ENCODE data around the gene TLR2. TPM values are rescaled to one million over a fixed set of nuclear protein-coding genes. Genes with fewer than 3 reads are reported as not detected.

TLR2 gene, protein sequence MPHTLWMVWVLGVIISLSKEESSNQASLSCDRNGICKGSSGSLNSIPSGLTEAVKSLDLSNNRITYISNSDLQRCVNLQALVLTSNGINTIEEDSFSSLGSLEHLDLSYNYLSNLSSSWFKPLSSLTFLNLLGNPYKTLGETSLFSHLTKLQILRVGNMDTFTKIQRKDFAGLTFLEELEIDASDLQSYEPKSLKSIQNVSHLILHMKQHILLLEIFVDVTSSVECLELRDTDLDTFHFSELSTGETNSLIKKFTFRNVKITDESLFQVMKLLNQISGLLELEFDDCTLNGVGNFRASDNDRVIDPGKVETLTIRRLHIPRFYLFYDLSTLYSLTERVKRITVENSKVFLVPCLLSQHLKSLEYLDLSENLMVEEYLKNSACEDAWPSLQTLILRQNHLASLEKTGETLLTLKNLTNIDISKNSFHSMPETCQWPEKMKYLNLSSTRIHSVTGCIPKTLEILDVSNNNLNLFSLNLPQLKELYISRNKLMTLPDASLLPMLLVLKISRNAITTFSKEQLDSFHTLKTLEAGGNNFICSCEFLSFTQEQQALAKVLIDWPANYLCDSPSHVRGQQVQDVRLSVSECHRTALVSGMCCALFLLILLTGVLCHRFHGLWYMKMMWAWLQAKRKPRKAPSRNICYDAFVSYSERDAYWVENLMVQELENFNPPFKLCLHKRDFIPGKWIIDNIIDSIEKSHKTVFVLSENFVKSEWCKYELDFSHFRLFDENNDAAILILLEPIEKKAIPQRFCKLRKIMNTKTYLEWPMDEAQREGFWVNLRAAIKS
- total RNA-seq (2014; rRNA removed; shearing (Covaris generic)): 0.35 and 1.0 TPM in 2 replicates

DNA sequence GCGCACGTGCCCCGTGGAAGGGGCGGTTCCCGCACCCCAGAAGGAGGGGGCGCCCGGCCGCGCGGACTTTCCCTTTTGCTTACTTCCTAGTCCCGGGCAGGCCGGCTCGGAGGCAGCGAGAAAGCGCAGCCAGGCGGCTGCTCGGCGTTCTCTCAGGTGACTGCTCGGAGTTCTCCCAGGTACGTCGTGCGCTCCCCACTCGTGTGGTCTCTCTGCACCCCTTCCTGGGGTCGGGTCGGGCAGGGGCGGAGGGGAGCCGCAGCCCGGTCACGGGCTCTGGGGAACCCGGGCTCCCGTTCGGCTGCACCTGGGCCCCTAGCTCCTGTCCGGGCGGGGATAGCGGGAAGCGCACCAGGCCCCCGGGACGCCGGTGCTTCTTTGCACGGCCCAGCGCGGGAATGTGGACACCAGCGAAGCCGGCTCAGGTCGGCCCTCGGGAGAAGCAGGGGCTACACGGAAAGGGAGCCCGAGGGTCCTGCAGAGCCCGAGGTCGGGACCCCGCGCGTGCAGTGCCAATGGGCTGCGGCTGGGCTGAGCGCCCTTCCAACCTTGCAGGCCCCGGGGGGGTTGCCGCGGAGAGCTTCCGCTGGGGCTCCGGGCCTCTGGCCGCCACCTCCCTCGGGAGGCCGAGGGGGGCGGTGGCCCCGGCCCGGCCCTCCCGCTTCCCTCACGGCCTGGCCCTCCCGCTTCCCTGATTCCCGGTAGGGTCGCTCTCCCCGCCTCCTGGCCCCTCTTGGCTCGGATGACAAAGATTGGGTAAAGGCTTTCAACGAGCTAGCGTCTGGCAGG is at the start of gene TLR2:
Gene TLR2, plus strand, starts transcription at position 99 of the 789 bp plus-strand sequence. CDS start 18,628 bp downstream, outside the sequence.
- DNase-seq: peak; percentile 85
- Histone ChIP-seq H3K27me3 (ENCODE audit: control insufficient read depth, insufficient read depth, low read length) (peaks cover 40% of the 10 kb centered on the region), H3K36me3 (replicated peaks; ENCODE audit: control insufficient read depth, insufficient read depth, low read length) (no peaks in the 10 kb centered on the region), H3K4me3 (ENCODE audit: insufficient read depth, low read depth, low read length) (peak within 1 kb of the TSS; percentile 65)

DNA sequence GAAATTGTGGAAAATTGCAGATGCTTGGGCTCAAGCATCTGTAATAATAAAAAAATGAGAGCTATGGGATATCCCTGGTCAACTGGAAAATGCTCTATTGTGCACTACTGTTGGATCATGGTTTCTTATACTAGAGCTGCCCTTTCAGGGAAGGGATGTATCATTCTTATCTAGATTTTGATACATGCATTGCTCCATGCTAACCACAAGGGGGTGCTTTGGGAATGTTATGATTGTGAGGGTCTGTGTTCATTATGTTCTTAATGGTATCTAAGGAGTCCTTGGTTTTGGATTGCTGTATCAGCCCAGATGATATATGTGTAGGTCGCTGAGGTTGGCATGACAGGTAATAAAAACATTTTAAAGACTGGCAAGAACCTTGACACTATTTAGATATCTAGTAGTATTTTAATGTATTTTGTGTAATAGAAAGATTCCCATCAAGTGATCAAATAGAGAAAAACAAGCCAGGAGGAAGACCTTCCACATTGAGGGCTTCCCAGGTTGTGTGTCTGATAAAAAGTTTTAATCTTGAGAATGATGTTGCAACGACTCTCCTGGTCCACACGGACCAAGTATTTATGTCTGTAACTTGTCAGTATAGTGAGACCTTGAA is 49.2 kb upstream of the TLR2 start:
- H3K4me3 ChIP-seq (ENCODE audit: insufficient read depth, low read depth, low read length): no peak overlapping the region
- DNase-seq: peak; percentile 51
- H3K27me3 ChIP-seq (ENCODE audit: control insufficient read depth, insufficient read depth, low read length): no peaks in the 10 kb centered on the region
- H3K36me3 ChIP-seq (replicated peaks; ENCODE audit: control insufficient read depth, insufficient read depth, low read length): peaks cover 18% of the 10 kb centered on the region

GRCh38 chr4:153635846-153636245 is 48.2 kb upstream of the TLR2 start:
- DNase-seq: no peak
- Histone ChIP-seq H3K27me3 (ENCODE audit: control insufficient read depth, insufficient read depth, low read length) (no peaks in the 10 kb centered on the region), H3K36me3 (replicated peaks; ENCODE audit: control insufficient read depth, insufficient read depth, low read length) (peaks cover 8% of the 10 kb centered on the region), H3K4me3 (ENCODE audit: insufficient read depth, low read depth, low read length) (no peak overlapping the region)

DNA sequence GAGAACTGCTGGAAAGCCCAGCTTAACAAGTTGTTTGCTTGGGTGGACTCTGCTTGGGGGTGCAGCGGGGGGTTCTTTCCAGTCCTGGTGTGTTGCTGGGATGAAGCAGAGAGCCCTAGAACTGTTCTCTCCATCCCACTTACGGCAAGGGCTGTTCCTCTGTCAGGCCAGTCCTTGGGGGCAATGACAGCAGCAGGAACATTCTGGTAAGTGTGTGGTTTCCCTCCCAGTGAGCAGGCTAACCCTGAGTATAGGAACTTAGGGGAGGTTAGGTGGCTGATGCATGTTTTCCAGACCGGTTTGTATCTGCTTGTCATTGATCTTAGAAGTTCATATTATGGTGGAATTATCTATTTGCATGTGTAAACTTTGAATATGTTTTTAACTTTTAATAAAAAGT is 46.9 kb upstream of the TLR2 start:
- Histone ChIP-seq H3K27me3 (ENCODE audit: control insufficient read depth, insufficient read depth, low read length) (no peaks in the 10 kb centered on the region), H3K4me3 (ENCODE audit: insufficient read depth, low read depth, low read length) (no peak overlapping the region), H3K36me3 (replicated peaks; ENCODE audit: control insufficient read depth, insufficient read depth, low read length) (peaks cover 6% of the 10 kb centered on the region)
- DNase-seq: no peak

DNA sequence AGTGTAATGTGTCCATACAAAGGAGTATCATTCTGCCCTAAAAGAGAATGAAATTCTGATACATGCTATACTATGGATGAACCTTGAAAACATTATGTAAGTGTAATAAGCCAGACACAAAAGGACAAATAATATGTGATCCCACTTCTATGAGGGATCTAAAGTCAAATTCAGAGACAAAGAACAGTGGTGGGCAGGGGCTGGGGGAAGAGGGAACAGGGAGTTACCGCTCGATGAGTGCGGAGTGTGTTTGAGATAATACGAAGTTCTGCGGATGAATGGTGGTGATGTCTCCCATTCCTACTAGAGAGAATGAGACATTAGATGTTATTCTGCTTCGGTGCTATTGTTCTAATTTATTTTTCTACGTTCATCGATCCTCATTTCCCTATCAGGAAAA is 46.1 kb upstream of the TLR2 start:
- Histone ChIP-seq H3K36me3 (replicated peaks; ENCODE audit: control insufficient read depth, insufficient read depth, low read length) (peaks cover 6% of the 10 kb centered on the region), H3K27me3 (ENCODE audit: control insufficient read depth, insufficient read depth, low read length) (no peaks in the 10 kb centered on the region), H3K4me3 (ENCODE audit: insufficient read depth, low read depth, low read length) (no peak overlapping the region)
- no peak for DNase-seq

DNA sequence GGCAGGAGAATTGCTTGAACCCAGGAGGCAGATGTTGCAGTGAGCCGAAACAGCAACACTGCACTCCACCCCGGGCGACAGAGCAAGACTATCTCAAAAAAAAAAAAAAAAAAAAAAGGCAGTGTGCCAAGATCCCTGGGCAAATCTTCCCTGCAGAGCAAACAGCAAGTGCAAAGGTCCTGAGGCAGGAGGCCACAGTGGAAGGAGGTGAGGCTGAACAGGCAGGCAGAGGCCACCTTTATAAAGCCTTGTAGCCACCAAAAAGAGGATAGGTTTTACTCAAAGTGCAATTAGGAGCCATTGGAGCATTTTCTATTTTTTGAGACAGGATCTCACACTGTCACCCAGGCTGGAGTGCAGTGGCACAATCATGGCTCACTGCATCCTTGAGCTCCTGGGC is 45.1 kb upstream of the TLR2 start:
- DNase-seq: no peak
- H3K36me3 ChIP-seq (replicated peaks; ENCODE audit: control insufficient read depth, insufficient read depth, low read length): peaks cover 6% of the 10 kb centered on the region
- H3K4me3 ChIP-seq (ENCODE audit: insufficient read depth, low read depth, low read length): no peak overlapping the region
- no peaks in the 10 kb centered on the region for H3K27me3 ChIP-seq (ENCODE audit: control insufficient read depth, insufficient read depth, low read length)

DNA sequence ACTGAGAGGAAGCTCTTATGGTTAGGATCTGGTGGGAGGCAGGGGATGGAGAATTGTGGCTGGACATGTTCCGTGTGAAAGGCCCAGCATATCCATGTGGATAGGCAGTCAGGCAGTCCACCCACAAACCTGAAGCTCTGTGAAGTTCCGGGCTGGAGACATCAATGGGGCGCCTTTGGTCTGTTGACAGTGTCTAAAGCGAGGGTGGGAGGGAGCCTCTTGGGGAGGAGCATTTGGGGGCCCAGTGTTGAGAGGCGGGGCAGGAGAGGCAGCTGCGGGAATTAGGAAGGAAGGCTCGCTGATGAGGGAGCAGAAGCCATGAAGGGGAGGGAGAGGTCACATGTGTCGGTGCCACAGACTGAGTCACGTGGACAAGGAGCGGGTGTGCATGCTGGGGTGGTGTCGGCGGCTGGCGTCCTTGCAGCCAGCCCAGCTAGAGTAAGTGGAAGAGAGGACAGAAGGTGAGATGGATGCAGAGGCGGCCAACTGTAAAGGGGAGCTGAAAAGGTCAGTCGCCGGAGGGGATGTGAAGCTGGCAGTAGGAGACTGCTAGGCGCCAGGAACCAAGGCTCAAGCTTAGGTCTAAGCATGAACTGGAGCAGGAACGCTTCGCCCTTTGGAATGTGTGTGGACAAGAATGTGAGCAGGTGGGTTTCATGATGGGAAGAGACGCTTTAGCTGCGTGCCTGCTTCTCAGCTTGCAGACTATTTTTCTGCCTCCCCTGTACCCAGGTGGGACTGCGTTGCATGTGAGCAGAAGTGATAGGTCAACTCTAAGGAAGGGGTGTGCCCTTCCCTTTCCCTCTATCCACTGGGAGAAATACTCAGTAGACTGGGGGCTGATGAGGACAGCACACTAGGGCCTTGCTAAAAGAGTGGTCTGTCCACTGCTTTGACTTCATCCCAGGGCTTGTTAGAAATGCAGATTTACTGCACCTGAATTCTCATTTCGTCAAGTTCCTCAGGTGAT is 44.0 kb upstream of the TLR2 start:
- DNase-seq: no peak
- Histone ChIP-seq H3K36me3 (replicated peaks; ENCODE audit: control insufficient read depth, insufficient read depth, low read length) (no peaks in the 10 kb centered on the region; the same call in 1 of the 2 replicates), H3K4me3 (ENCODE audit: insufficient read depth, low read depth, low read length) (no peak overlapping the region), H3K27me3 (ENCODE audit: control insufficient read depth, insufficient read depth, low read length) (no peaks in the 10 kb centered on the region)

DNA sequence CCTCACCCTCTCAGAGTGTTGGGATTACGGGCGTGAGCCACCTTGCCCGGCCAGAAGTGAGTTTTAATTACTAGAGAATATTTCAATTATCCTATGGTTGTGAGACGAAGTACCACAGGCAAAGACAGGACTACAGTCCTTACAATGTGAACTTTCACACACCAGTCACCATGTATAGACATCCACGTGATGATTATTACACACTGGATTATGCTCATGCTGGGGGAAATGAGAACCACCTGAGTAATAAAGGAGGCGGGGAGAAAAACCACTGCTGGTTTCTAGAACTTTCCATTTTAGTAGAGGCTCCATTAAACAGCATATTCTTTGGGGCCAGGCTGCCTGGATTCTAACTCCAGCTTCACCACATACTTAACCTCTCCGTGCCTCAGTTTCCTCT is 42.5 kb upstream of the TLR2 start:
- Histone ChIP-seq H3K27me3 (ENCODE audit: control insufficient read depth, insufficient read depth, low read length) (no peaks in the 10 kb centered on the region), H3K4me3 (ENCODE audit: insufficient read depth, low read depth, low read length) (no peak overlapping the region), H3K36me3 (replicated peaks; ENCODE audit: control insufficient read depth, insufficient read depth, low read length) (no peaks in the 10 kb centered on the region; the same call in 1 of the 2 replicates)
- DNase-seq: no peak

DNA sequence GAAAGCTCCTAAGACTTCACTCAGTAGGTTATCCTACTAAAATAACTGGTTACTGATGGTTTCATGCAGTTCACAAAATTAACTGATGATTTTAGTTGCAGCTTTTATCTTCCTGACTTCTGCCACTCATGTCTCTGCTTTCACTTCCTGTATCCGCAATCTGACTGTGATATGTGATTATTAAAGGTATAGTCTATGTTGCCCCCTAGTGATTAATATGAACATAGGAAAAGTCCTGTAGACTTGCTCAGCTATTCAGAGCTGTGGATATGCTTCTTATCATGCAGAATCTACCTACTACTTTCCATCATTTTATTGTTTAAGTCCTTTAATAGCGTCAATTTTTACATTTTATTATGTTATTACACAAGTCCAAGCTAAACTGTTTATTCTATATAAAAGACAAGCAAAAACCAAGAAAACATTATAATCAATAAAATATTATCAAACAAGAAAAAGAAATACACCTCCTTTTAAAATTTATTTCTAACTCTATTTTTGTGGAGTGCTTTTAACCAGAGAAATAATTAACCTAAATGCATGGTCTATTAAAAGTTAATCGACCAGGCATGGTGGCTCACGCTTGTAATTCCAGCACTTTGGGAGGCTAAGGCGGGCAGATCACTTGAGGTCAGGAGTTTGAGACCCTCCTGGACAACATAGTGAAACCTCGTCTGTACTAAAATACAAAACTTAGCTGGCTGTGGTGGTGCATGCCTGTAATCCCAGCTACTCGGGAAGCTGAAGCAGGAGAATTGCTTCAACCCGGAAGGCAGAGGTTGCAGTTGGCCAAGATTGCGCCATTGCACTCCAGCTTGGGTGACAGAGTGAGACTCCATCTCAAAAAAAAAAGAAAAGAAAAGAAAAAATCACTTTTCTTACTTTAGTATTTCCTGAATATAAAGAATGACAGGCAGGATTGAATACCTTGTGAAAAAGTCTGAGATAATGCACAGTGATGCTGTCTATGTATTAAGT is 40.4 kb upstream of the TLR2 start:
- DNase-seq: no peak
- H3K27me3 ChIP-seq (ENCODE audit: control insufficient read depth, insufficient read depth, low read length): no peaks in the 10 kb centered on the region
- H3K4me3 ChIP-seq (ENCODE audit: insufficient read depth, low read depth, low read length): no peak overlapping the region
- H3K36me3 ChIP-seq (replicated peaks; ENCODE audit: control insufficient read depth, insufficient read depth, low read length): no peaks in the 10 kb centered on the region

GRCh38 chr4:153645183-153645582 is 38.9 kb upstream of the TLR2 start:
- Histone ChIP-seq H3K27me3 (ENCODE audit: control insufficient read depth, insufficient read depth, low read length) (no peaks in the 10 kb centered on the region), H3K36me3 (replicated peaks; ENCODE audit: control insufficient read depth, insufficient read depth, low read length) (no peaks in the 10 kb centered on the region), H3K4me3 (ENCODE audit: insufficient read depth, low read depth, low read length) (no peak overlapping the region)
- no peak for DNase-seq

GRCh38 chr4:153646261-153646660 is 37.8 kb upstream of the TLR2 start:
- Histone ChIP-seq H3K4me3 (ENCODE audit: insufficient read depth, low read depth, low read length) (no peak overlapping the region), H3K27me3 (ENCODE audit: control insufficient read depth, insufficient read depth, low read length) (no peaks in the 10 kb centered on the region), H3K36me3 (replicated peaks; ENCODE audit: control insufficient read depth, insufficient read depth, low read length) (no peaks in the 10 kb centered on the region)
- DNase-seq: no peak

DNA sequence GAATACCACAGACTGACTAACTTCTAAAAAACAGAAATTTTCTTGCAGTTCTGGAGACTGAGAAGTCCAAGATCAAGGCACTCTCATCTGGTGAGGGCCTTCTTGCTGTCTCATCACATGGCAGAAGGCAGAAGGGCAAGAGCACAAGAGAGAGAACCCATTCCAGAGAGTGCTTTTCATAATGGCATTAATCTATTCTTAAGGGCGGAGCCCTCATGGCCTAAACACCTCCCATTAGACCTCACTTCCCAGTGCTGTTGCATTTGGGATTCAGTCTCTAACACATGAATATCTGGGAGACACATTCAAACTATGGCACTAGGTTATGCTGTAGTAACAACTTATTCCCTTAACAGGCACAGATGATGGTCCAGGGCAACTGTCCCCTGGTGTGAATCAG is 37.1 kb upstream of the TLR2 start:
- Histone ChIP-seq H3K36me3 (replicated peaks; ENCODE audit: control insufficient read depth, insufficient read depth, low read length) (no peaks in the 10 kb centered on the region), H3K4me3 (ENCODE audit: insufficient read depth, low read depth, low read length) (no peak overlapping the region), H3K27me3 (ENCODE audit: control insufficient read depth, insufficient read depth, low read length) (no peaks in the 10 kb centered on the region)
- no peak for DNase-seq

Data from H7 (cell line).